Transverse colon (tissue), 4 donors: ENCODE data around the gene FTSJ1.

Experiments
- CTCF ChIP-seq, 5 experiments: fragments of 200-600 bp in 3 of 5; fragments of 450-650 bp in 2 of 5; sonication (generic) in 3 of 5; IDR thresholded peaks; 1 replicate in 2 of 5; 2 replicates in 3 of 5; pipeline ENCODE4 v1.5.1; 2016 to 2017; ENCODE audit warnings: antibody characterized with exemption in 5 of 5, inconsistent platforms in 3 of 5, mild to moderate bottlenecking in 2 of 5, moderate library complexity in 1 of 5
- POLR2A ChIP-seq: fragments of 450-650 bp; IDR thresholded peaks from one replicate; pipeline ENCODE4 v1.6.1; 2016; ENCODE audit warnings: antibody characterized with exemption, mild to moderate bottlenecking, moderate library complexity
- POLR2AphosphoS5 ChIP-seq, 3 donors: sonication (generic); formaldehyde crosslinking; IDR thresholded peaks; one replicate each; pipeline ENCODE4 v1.6.1; 2016; ENCODE audit warnings: antibody characterized with exemption in 3 of 3

GRCh38 chrX:48468247-48468671, 7.7 kb upstream of the FTSJ1 start:
- no peak for TF ChIP-seq CTCF (IDR thresholded peaks at IDR 0.05)
- no peak for TF ChIP-seq POLR2A
- no peak for TF ChIP-seq POLR2AphosphoS5 (IDR thresholded peaks at IDR 0.05)
